ENCODE results near the gene XKRX. TPM values are rescaled to one million over a fixed set of nuclear protein-coding genes. Genes with fewer than 3 reads are reported as not detected.

Gene XKRX
- total RNA-seq, 4 donors from 2014 or later, result 37.9 to 68.9 (median 51.3) TPM

DNA sequence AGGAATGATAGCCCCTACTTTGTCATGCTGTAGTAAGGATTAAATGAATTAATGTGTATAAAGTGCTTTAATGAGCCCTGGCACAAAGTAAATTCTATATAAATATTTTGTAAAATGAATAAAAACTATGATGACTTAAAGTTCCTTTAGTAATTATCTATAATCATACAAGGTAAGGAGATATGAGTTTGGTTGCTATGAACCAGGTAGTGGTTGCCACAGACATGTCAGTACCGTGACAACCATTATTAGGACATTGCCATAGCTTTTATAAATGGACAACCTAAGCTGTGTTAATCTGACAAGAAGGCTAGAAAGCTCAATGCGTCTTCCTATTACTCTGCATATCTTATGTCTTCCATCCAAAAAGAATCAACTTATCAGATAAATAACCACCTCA lies 40.7 kb upstream of the XKRX start, which contains the start of gene ARL13A:
Gene ARL13A, plus strand, starts transcription at position 301 of the 400 bp plus-strand sequence. CDS start 3,982 bp downstream, outside the sequence.
- H3K4me3 ChIP-seq (ENCODE audit: low read depth, poor library complexity, severe bottlenecking), result no peak within 1 kb of the TSS
- WGBS, 2 donors, result 75 to 94% methylated on average over 2 of the region's 2 CpGs
- TF ChIP-seq POLR2A (IDR thresholded peaks at IDR 0.05), result no peak
- TF ChIP-seq, protein P1, sequence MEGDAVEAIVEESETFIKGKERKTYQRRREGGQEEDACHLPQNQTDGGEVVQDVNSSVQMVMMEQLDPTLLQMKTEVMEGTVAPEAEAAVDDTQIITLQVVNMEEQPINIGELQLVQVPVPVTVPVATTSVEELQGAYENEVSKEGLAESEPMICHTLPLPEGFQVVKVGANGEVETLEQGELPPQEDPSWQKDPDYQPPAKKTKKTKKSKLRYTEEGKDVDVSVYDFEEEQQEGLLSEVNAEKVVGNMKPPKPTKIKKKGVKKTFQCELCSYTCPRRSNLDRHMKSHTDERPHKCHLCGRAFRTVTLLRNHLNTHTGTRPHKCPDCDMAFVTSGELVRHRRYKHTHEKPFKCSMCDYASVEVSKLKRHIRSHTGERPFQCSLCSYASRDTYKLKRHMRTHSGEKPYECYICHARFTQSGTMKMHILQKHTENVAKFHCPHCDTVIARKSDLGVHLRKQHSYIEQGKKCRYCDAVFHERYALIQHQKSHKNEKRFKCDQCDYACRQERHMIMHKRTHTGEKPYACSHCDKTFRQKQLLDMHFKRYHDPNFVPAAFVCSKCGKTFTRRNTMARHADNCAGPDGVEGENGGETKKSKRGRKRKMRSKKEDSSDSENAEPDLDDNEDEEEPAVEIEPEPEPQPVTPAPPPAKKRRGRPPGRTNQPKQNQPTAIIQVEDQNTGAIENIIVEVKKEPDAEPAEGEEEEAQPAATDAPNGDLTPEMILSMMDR (IDR thresholded peaks at IDR 0.05), result no peak
- no peak for DNase-seq (ENCODE audit: low spot score in 2 of 2)
- intact Hi-C loops (cut with DNase I; ENCODE audit: low total_unique reads), result no loop called here

DNA sequence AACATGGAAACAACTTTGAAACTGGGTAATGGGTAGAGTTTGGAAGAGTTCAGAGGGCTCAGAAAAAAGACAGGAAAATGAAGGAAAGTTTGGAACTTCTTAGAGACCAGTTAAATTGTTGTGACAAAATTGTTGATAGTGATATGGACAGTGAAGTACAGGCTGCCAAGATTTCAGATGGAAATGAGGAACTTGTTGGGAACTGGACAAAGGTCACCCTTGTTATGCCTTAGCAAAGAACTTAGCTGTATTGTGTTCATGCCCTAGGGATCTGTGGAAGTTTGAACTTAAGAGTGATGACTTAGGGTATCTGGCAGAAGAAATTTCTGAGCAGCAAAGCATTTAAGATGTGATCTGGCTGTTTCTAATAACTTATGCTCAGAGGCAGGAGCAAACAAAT lies 35.6 kb upstream of the XKRX start:
- no peak for TF ChIP-seq POLR2A (IDR thresholded peaks at IDR 0.05)
- TF ChIP-seq, protein P1 (IDR thresholded peaks at IDR 0.05), result no peak
- H3K4me3 ChIP-seq (ENCODE audit: low read depth, poor library complexity, severe bottlenecking), result no peak overlapping the region
- intact Hi-C loops (cut with DNase I; ENCODE audit: low total_unique reads), result no loop called here
- DNase-seq (ENCODE audit: low spot score in 2 of 2), result no peak

DNA sequence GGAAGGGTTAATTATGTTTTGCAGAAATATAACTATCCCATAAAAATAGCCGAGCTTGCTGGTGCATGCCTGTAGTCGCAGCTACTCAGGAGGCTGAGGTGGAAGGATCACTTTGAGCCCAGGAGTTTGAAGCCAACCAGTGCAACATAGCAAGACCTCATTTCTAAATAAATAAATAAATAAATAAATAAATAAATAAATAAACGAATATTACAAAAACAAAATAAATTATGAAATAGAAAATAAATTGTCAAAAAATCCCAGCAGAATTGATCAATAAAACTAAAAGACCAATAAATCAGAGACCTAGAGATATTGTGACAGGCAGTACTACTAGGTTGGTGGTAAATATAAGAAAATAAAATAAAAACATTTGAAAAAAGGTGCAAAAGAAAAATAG lies 34.1 kb upstream of the XKRX start:
- no peak for TF ChIP-seq POLR2A (IDR thresholded peaks at IDR 0.05)
- TF ChIP-seq, protein P1 (IDR thresholded peaks at IDR 0.05), result no peak
- DNase-seq (ENCODE audit: low spot score in 2 of 2), result no peak
- H3K4me3 ChIP-seq (ENCODE audit: low read depth, poor library complexity, severe bottlenecking), result no peak overlapping the region
- 69 to 73% methylated on average over 3 of the region's 3 CpGs for WGBS, 2 donors
- intact Hi-C loops (cut with DNase I; ENCODE audit: low total_unique reads), result no loop called here

DNA sequence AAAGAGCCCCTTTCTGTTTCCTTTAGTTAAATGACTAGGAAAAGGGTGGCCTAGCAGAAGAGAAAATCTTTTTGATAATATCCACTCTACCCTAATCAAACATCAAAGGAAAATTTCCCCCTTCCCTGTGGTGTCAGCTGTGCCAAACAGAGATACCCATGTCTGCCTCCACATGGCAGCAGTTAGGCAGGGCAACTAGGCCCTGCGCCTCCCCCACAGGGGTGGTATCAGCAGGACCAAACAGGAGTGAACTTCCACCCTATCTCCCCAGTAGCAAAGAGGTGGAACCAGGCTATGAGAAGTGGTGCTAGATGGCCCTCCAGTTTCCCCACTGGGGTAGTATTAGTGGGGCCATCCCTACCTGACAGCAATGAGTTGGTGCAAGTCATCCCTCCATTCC lies 19.8 kb upstream of the XKRX start:
- DNase-seq (ENCODE audit: low spot score in 2 of 2), result no peak
- WGBS, 2 donors, result 100% methylated on average over 1 of the region's 1 CpG; no CpG with 5 or more reads in 1 of the 2 donors
- H3K4me3 ChIP-seq (ENCODE audit: low read depth, poor library complexity, severe bottlenecking), result no peak overlapping the region
- TF ChIP-seq, protein P1 (IDR thresholded peaks at IDR 0.05), result no peak
- no peak for TF ChIP-seq POLR2A (IDR thresholded peaks at IDR 0.05)
- intact Hi-C loops (cut with DNase I; ENCODE audit: low total_unique reads), result no loop called here

DNA sequence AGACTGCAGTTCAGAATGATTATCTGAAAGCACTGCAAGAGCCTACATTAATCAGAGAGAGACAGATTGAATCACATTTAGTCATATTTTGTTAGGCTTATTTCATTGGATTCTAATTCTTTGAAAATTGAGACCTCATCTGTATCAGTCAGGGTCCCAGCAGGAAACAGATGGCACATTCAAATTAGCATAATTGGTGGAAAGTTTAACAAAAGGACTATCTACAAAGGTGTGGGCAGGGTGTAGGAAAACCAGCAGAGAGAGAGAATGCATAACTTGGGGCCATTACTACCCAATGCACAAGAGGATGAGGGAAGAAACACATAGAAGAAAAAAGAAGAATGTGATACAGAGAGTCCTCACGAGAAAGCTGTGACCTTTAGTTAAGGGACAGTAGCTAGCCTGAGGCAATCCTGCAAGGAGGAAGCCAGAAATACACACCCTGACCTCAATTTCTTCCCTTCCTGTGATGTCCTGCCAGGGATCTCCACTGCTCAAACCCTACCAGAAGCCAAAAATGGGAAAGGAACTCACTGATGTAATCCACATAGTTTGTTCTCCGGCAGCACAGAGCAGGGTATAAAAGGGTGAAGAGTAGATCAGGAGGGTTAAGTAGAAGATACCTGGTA lies 17.7 kb upstream of the XKRX start:
- H3K4me3 ChIP-seq (ENCODE audit: low read depth, poor library complexity, severe bottlenecking), result no peak overlapping the region
- 53 to 55% methylated on average over 2 of the region's 2 CpGs for WGBS, 2 donors
- no peak for TF ChIP-seq POLR2A (IDR thresholded peaks at IDR 0.05)
- TF ChIP-seq, protein P1 (IDR thresholded peaks at IDR 0.05), result no peak
- DNase-seq (ENCODE audit: low spot score in 2 of 2), result no peak
- intact Hi-C loops (cut with DNase I; ENCODE audit: low total_unique reads), result no loop called here

DNA sequence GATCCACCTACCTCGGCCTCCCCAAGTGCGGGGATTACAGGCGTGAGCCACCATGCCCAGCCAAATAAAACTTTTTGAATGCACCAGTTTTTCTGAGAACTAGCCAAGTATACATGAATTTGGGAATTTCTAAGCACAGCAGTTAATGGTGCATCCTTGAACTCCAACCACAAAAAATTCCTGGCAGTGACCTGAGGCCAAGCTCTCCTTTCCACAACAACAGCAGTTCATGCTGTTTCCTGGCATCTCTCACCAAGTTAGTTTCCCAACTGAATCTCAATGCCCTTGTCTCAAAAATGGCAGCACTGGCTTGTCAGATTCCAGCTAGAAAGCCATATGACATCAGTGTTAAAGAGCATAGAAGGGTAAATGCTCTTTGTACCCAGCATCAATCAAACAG lies 15.9 kb upstream of the XKRX start:
- intact Hi-C loops (cut with DNase I; ENCODE audit: low total_unique reads), result no loop called here
- no peak for DNase-seq (ENCODE audit: low spot score in 2 of 2)
- 84 to 88% methylated on average over 3 of the region's 3 CpGs for WGBS, 2 donors
- no peak overlapping the region for H3K4me3 ChIP-seq (ENCODE audit: low read depth, poor library complexity, severe bottlenecking)
- TF ChIP-seq, protein P1 (IDR thresholded peaks at IDR 0.05), result no peak
- TF ChIP-seq POLR2A (IDR thresholded peaks at IDR 0.05), result no peak
